Natural killer cell (primary cell): ENCODE measurements around the gene ITGB2. TPM values are rescaled to one million over a fixed set of nuclear protein-coding genes. Genes with fewer than 3 reads are reported as not detected.

Source experiments
- ATAC-seq, 3 donors: fragments of 150-1000 bp in 2 of 3; fragments of 200-7000 bp in 1 of 3; cut with Tn5 transposase; 1 replicate in 1 of 3; 2 replicates in 2 of 3; pipeline ENCODE4 v1.10.0; 2021; ENCODE audit warnings: mild to moderate bottlenecking in 2 of 3, moderate library complexity in 2 of 3
- DNase-seq, 2 donors: peaks; one replicate each; pipeline versions ENCODE4 v3.0.0 to v3.0.0-alpha.2; 2013 to 2021; ENCODE audit warnings: mixed read lengths in 1 of 2
- H3K27ac ChIP-seq: one replicate; pipeline ENCODE4 v1.5.1; 2013; ENCODE audit warnings: mild to moderate bottlenecking, low read length
- H3K27me3 ChIP-seq: one replicate; pipeline ENCODE4 v1.6.1; 2013; ENCODE audit warnings: low read length; ENCODE audit not compliant: control insufficient read depth, insufficient read depth
- H3K36me3 ChIP-seq: one replicate; pipeline ENCODE4 v1.6.1; 2013; ENCODE audit warnings: low read length; ENCODE audit not compliant: control insufficient read depth, insufficient read depth
- H3K4me1 ChIP-seq: one replicate; pipeline ENCODE4 v1.6.1; 2013; ENCODE audit warnings: low read length; ENCODE audit not compliant: control insufficient read depth, insufficient read depth
- H3K4me3 ChIP-seq: one replicate; pipeline ENCODE4 v1.5.1; 2013; ENCODE audit warnings: low read length
- H3K9me3 ChIP-seq: one replicate; pipeline ENCODE4 v1.6.1; 2013; ENCODE audit warnings: low read length; ENCODE audit not compliant: control insufficient read depth, insufficient read depth
- H3K27ac Mint-ChIP-seq, 2 donors: one replicate each; pipeline ENCODE4 v1.8.0; 2022; ENCODE audit warnings: mild to moderate bottlenecking in 2 of 2, mixed read lengths in 2 of 2, moderate library complexity in 1 of 2
- H3K27me3 Mint-ChIP-seq, 2 donors: one replicate each; pipeline ENCODE4 v1.8.0; 2022; ENCODE audit warnings: low read depth in 2 of 2, mixed read lengths in 2 of 2
- H3K36me3 Mint-ChIP-seq: one replicate; pipeline ENCODE4 v1.8.0; 2022; ENCODE audit warnings: mixed read lengths
- H3K4me1 Mint-ChIP-seq, 2 donors: one replicate each; pipeline ENCODE4 v1.8.0; 2022; ENCODE audit warnings: mixed read lengths in 2 of 2
- H3K4me3 Mint-ChIP-seq: one replicate; pipeline ENCODE4 v1.8.0; 2022; ENCODE audit warnings: mild to moderate bottlenecking, moderate library complexity, mixed read lengths
- H3K9me3 Mint-ChIP-seq, 2 donors: one replicate each; pipeline ENCODE4 v1.8.0; 2022; ENCODE audit warnings: mixed read lengths in 2 of 2
- WGBS: methylation state at CpG from one replicate; pipeline ENCODE4 v1.1.7; 2013; ENCODE audit warnings: missing lambda C conversion rate; ENCODE audit not compliant: insufficient coverage; 5-methylcytosine and 5-hydroxymethylcytosine counted together
- intact Hi-C: fragments of 100-400 bp; cut with micrococcal nuclease; formaldehyde crosslinking; loops from one replicate; pipeline ENCODE4 v1.14.2; 2022
- total RNA-seq, 4 donors: library from RNA; stranded (reverse); fragments of 120-200 nt in 1 of 4; gene quantifications; one replicate each; pipeline versions ENCODE4 v1.2.3 to v1.2.4, GENCODE V29; 2013 to 2022
- TF ChIP-seq, protein P1 (sequence below): fragments of 200-600 bp; IDR thresholded peaks from one replicate; pipeline ENCODE4 v1.8.0; 2022; ENCODE audit warnings: antibody characterized with exemption

Gene ITGB2
- total RNA-seq, 3 donors from 2014 or later (not counting 1 experiment from before 2014, with no cell fraction given): 1,223 to 1,393 (median 1,250) TPM

- H3K36me3 Mint-ChIP-seq: no peaks in the 10 kb centered on the region
- no peak overlapping the region for H3K27ac ChIP-seq
- H3K4me1 Mint-ChIP-seq: peaks cover 0 to 25% of the 10 kb centered on the region in 2 donors
- peaks cover 18% of the 10 kb centered on the region for H3K36me3 ChIP-seq
- DNase-seq (no peak), ATAC-seq (no peak)
- H3K27ac Mint-ChIP-seq: no peak overlapping the region
- no peaks in the 10 kb centered on the region for H3K9me3 ChIP-seq
- 91% methylated on average over 22 of the region's 22 CpGs for WGBS
- no peak overlapping the region for H3K4me3 ChIP-seq
- TF ChIP-seq, protein P1, sequence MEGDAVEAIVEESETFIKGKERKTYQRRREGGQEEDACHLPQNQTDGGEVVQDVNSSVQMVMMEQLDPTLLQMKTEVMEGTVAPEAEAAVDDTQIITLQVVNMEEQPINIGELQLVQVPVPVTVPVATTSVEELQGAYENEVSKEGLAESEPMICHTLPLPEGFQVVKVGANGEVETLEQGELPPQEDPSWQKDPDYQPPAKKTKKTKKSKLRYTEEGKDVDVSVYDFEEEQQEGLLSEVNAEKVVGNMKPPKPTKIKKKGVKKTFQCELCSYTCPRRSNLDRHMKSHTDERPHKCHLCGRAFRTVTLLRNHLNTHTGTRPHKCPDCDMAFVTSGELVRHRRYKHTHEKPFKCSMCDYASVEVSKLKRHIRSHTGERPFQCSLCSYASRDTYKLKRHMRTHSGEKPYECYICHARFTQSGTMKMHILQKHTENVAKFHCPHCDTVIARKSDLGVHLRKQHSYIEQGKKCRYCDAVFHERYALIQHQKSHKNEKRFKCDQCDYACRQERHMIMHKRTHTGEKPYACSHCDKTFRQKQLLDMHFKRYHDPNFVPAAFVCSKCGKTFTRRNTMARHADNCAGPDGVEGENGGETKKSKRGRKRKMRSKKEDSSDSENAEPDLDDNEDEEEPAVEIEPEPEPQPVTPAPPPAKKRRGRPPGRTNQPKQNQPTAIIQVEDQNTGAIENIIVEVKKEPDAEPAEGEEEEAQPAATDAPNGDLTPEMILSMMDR: no peak
- no peak overlapping the region for H3K4me3 Mint-ChIP-seq
- intact Hi-C loops: no loop called here
- H3K4me1 ChIP-seq: peaks cover 7% of the 10 kb centered on the region
- H3K9me3 Mint-ChIP-seq: no peaks in the 10 kb centered on the region
- H3K27me3 ChIP-seq: no peaks in the 10 kb centered on the region
- H3K27me3 Mint-ChIP-seq: no peaks in the 10 kb centered on the region
Observed at GRCh38 chr21:44957047-44957831, 36.5 kb upstream of the ITGB2 start.

DNA sequence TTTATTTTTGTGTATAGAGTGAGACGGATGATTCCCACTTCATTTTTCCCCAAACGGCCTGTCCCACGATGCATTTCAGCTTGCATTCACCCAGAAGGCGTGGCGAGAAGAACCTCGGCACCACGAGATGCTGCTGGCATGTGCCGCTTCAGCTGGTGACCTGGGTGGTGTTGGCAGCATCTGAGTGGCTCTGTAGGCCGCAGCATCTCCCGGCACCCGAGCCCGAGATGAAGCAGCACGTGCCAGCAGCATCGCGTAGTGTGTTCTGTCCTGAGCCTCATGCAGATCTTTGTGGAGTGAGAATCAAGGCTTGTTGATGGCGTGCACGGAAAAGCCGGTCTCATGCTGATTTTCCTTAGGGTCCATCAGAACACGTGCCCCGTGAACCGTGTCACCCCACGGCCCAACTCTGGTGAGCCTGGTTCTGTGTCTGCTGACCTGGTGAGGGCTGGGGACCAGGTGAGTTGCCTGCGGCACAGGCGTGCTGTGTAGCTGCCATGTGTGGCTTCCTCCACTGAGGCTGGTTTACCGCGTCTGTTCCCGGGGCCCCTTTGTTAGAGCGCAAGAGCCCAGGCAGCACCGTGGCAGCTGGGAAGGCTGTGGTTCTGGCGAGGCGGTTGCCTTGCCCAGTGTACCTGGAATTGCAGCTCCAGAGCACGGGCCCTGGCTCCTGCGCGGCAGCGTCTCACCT is 35.8 kb upstream of the ITGB2 start:
- Histone ChIP-seq H3K36me3 (peaks cover 15% of the 10 kb centered on the region), H3K27ac (no peak overlapping the region), H3K9me3 (no peaks in the 10 kb centered on the region), H3K4me3 (no peak overlapping the region), H3K4me1 (peaks cover 7% of the 10 kb centered on the region), H3K27me3 (no peaks in the 10 kb centered on the region)
- 94% methylated on average over 35 of the region's 35 CpGs for WGBS
- Mint-ChIP-seq H3K27ac (no peak overlapping the region), H3K4me1 (peaks cover 0 to 23% of the 10 kb centered on the region in 2 donors), H3K9me3 (no peaks in the 10 kb centered on the region), H3K27me3 (no peaks in the 10 kb centered on the region), H3K36me3 (no peaks in the 10 kb centered on the region), H3K4me3 (no peak overlapping the region)
- ATAC-seq: no peak
- intact Hi-C loops: no loop called here
- TF ChIP-seq, protein P1: no peak
- DNase-seq: no peak

- H3K4me1 ChIP-seq: peaks cover 7% of the 10 kb centered on the region
- peaks cover 14% of the 10 kb centered on the region for H3K36me3 ChIP-seq
- Mint-ChIP-seq H3K27ac (no peak overlapping the region), H3K4me3 (no peak overlapping the region), H3K36me3 (no peaks in the 10 kb centered on the region), H3K27me3 (no peaks in the 10 kb centered on the region), H3K9me3 (no peaks in the 10 kb centered on the region), H3K4me1 (peaks cover 0 to 23% of the 10 kb centered on the region in 2 donors)
- DNase-seq (no peak), ATAC-seq (no peak)
- no peak overlapping the region for H3K4me3 ChIP-seq
- intact Hi-C loops: no loop called here
- no peak overlapping the region for H3K27ac ChIP-seq
- H3K9me3 ChIP-seq: no peaks in the 10 kb centered on the region
- H3K27me3 ChIP-seq: no peaks in the 10 kb centered on the region
- TF ChIP-seq, protein P1: no peak
- 92% methylated on average over 16 of the region's 16 CpGs for WGBS
Observed at GRCh38 chr21:44955798-44956175, 35.1 kb upstream of the ITGB2 start.
